GM21423 (cell line): ENCODE data around the gene ZNF182.
"Not testable (repeated sequence)": the region's sequence is repeated elsewhere in the genome, so short reads cannot be mapped to it uniquely, and the experiment has no call there.

ENCODE experiments used
- ATAC-seq: cut with Tn5 transposase; IDR thresholded peaks from one replicate; pipeline ENCODE4 v1.9.1; 2021; ENCODE audit warnings: mild to moderate bottlenecking, moderate library complexity; ENCODE audit not compliant: unreplicated experiment

The ZNF182 gene

GRCh38 chrX:48002319-48002718 is 1.5 kb downstream of the ZNF182 start:
- no peak for ATAC-seq

- ATAC-seq, result no peak
These were observed 2.5 kb downstream of the ZNF182 start for GRCh38 chrX:48001260-48001659.

GRCh38 chrX:47992669-47993068 is 11.1 kb downstream of the ZNF182 start:
- no peak for ATAC-seq

GRCh38 chrX:47992095-47992380 is 11.8 kb downstream of the ZNF182 start:
- no peak for ATAC-seq

- ATAC-seq, result no peak
These were observed 12.3 kb downstream of the ZNF182 start for GRCh38 chrX:47991263-47992094.

- ATAC-seq, result no peak
These were observed 27.3 kb downstream of the ZNF182 start for GRCh38 chrX:47976254-47977151.

GRCh38 chrX:47973235-47973634 is 30.6 kb downstream of the ZNF182 start:
- ATAC-seq, result no peak

GRCh38 chrX:47965526-47965925 is 38.3 kb downstream of the ZNF182 start:
- not testable (repeated sequence) for ATAC-seq

- not testable (repeated sequence) for ATAC-seq
These were observed 42.0 kb downstream of the ZNF182 start for GRCh38 chrX:47961830-47962229.

- no peak for ATAC-seq
These were observed 43.4 kb downstream of the ZNF182 start for GRCh38 chrX:47960406-47960805.

- no peak for ATAC-seq
These were observed 44.9 kb downstream of the ZNF182 start for GRCh38 chrX:47958761-47959342.

- ATAC-seq, result not testable (repeated sequence)
These were observed 45.6 kb downstream of the ZNF182 start for GRCh38 chrX:47958206-47958605.

GRCh38 chrX:47956016-47956415 is 47.8 kb downstream of the ZNF182 start:
- ATAC-seq, result no peak

GRCh38 chrX:47955295-47955694 is 48.5 kb downstream of the ZNF182 start:
- not testable (repeated sequence) for ATAC-seq

- no peak for ATAC-seq
These were observed 62.4 kb downstream of the ZNF182 start for GRCh38 chrX:47941423-47941822.

GRCh38 chrX:47940448-47940847 is 63.3 kb downstream of the ZNF182 start:
- no peak for ATAC-seq

- no peak for ATAC-seq
These were observed 66.9 kb downstream of the ZNF182 start for GRCh38 chrX:47936940-47937317.

GRCh38 chrX:47936224-47936939 is 67.4 kb downstream of the ZNF182 start:
- no peak for ATAC-seq

GRCh38 chrX:47933946-47934345 is 69.8 kb downstream of the ZNF182 start:
- ATAC-seq, result no peak

- not testable (repeated sequence) for ATAC-seq
These were observed 71.8 kb downstream of the ZNF182 start for GRCh38 chrX:47931970-47932369.

- ATAC-seq, result no peak
These were observed 76.6 kb downstream of the ZNF182 start for GRCh38 chrX:47927212-47927611.
